A673 (cell line): ENCODE measurements around the gene FBXL22. TPM values are rescaled to one million over a fixed set of nuclear protein-coding genes. Genes with fewer than 3 reads are reported as not detected.

Source experiments
- BruUV-seq: library from RNA; stranded (reverse); fragments of 400-500 nt; replicated peaks from 2 replicates; lab custom pipeline; 2021; lab: Mats Ljungman, UMichigan
- CTCF ChIA-PET: fragments of 300-600 bp; sonication (Branson Sonifier 250); formaldehyde crosslinking; loops from one replicate; lab custom pipeline; 2022; ENCODE audit warnings: antibody characterized with exemption; lab: Charles Lee
- POLR2A ChIA-PET: fragments of 300-600 bp; sonication (Branson Sonifier 250); formaldehyde crosslinking; loops from one replicate; lab custom pipeline; 2022; ENCODE audit warnings: antibody characterized with exemption; ENCODE audit not compliant: low non-redundant PET; lab: Charles Lee
- DNase-seq: peaks from one replicate; pipeline ENCODE4 v3.0.0-alpha.2; 2015; ENCODE audit warnings: low spot score
- H3K27ac ChIP-seq: fragments of 200-600 bp; sonication (generic); 2 replicates; pipeline ENCODE4 v1.5.1; 2016; ENCODE audit warnings: mixed run types, low read depth, mild to moderate bottlenecking, mixed read lengths, antibody characterized with exemption, low read length; ENCODE audit not compliant: poor library complexity, severe bottlenecking
- H3K27me3 ChIP-seq: fragments of 200-600 bp; sonication (generic); replicated peaks from 2 replicates; pipeline ENCODE4 v1.6.1; 2017; ENCODE audit warnings: mixed run types, low read depth, mild to moderate bottlenecking, mixed read lengths, antibody characterized with exemption, low read length; ENCODE audit not compliant: insufficient read depth, poor library complexity
- H3K36me3 ChIP-seq: fragments of 200-600 bp; sonication (generic); 2 replicates; pipeline ENCODE4 v1.6.1; 2016; ENCODE audit warnings: mixed run types, mild to moderate bottlenecking, mixed read lengths, antibody characterized with exemption, low read length; ENCODE audit not compliant: insufficient read depth, poor library complexity, severe bottlenecking
- H3K4me1 ChIP-seq: fragments of 200-600 bp; sonication (generic); 2 replicates; pipeline ENCODE4 v1.6.1; 2017; ENCODE audit warnings: mixed run types, mild to moderate bottlenecking, mixed read lengths, antibody characterized with exemption, low read length; ENCODE audit not compliant: insufficient read depth, poor library complexity, severe bottlenecking
- H3K4me3 ChIP-seq: fragments of 200-600 bp; sonication (generic); 2 replicates; pipeline ENCODE4 v1.5.1; 2016; ENCODE audit warnings: low read depth, mixed run types, mild to moderate bottlenecking, mixed read lengths, low read length; ENCODE audit not compliant: poor library complexity, severe bottlenecking
- H3K9me3 ChIP-seq: fragments of 200-600 bp; sonication (generic); 2 replicates; pipeline ENCODE4 v1.6.1; 2016; ENCODE audit warnings: mixed run types, low read depth, mild to moderate bottlenecking, mixed read lengths, antibody characterized with exemption, low read length; ENCODE audit not compliant: poor library complexity, severe bottlenecking
- CTCF ChIP-seq: fragments of 300-800, 200-600 bp; sonication (generic); conservative IDR thresholded peaks from 2 replicates; pipeline ENCODE4 v1.5.1; 2017; ENCODE audit warnings: low read depth, mild to moderate bottlenecking, antibody characterized with exemption, low read length, moderate library complexity, mixed read lengths
- EZH2 ChIP-seq: fragments of 200-600 bp; sonication (generic); IDR thresholded peaks from 2 replicates; pipeline ENCODE4 v1.6.1; 2017; ENCODE audit warnings: borderline replicate concordance, low read depth, mild to moderate bottlenecking, mixed read lengths, antibody characterized with exemption, low read length; ENCODE audit not compliant: poor library complexity, severe bottlenecking
- intact Hi-C: fragments of 100-400 bp; cut with micrococcal nuclease; formaldehyde crosslinking; loops from one replicate; pipeline ENCODE4 v1.10.0; 2022; ENCODE audit not compliant: unreplicated experiment
- total RNA-seq: library from RNA; stranded (reverse); gene quantifications from 2 replicates; pipeline ENCODE4 v1.2.3, GENCODE V29; 2021

Gene FBXL22
- total RNA-seq, 1 experiment from 2014 or later, result 0.52 TPM

GRCh38 chr15:63598473-63599400, 1.6 kb downstream of the FBXL22 start:
- H3K36me3 ChIP-seq, result peaks cover 4% of the 10 kb centered on the region
- H3K9me3 ChIP-seq, result no peaks in the 10 kb centered on the region
- BruUV-seq, result no TSS peak
- ChIA-PET POLR2A (no interaction called here), CTCF (interaction anchor here (0.8 to 1.9 kb wide), 3 partner anchors 12 to 308 kb away, joined by 3 to 8 read pairs (median 3); no protein-coding TSS in a partner anchor)
- TF ChIP-seq CTCF, result no peak
- no peak for TF ChIP-seq EZH2
- H3K4me1 ChIP-seq, result peaks cover 17% of the 10 kb centered on the region
- H3K4me3 ChIP-seq, result no peak overlapping the region
- DNase-seq, result no peak
- no peak overlapping the region for H3K27ac ChIP-seq
- intact Hi-C loops, result loop anchor here (5.0 kb wide), 1 partner anchor 111 kb away; no protein-coding TSS in a partner anchor
- no peaks in the 10 kb centered on the region for H3K27me3 ChIP-seq

- H3K36me3 ChIP-seq, result no peaks in the 10 kb centered on the region
- H3K9me3 ChIP-seq, result no peaks in the 10 kb centered on the region
- peaks cover 17% of the 10 kb centered on the region for H3K4me1 ChIP-seq
- peak overlapping the region; percentile 77 for H3K4me3 ChIP-seq
- POLR2A ChIA-PET, result interaction anchor here (0.6 kb wide), 1 partner anchor 124 kb away, joined by 4 read pairs; no protein-coding TSS in a partner anchor
- H3K27me3 ChIP-seq, result no peaks in the 10 kb centered on the region
- peak overlapping the region; percentile 80 for H3K27ac ChIP-seq
- no TSS peak for BruUV-seq
- peak; percentile 68 for DNase-seq
- intact Hi-C loops, result loop anchor here (5.0 kb wide), 1 partner anchor 112 kb away; no protein-coding TSS in a partner anchor
- TF ChIP-seq EZH2, result no peak
- TF ChIP-seq CTCF, result peak; percentile 70
- CTCF ChIA-PET, result interaction anchor here (0.6 to 1.9 kb wide), 5 partner anchors 11 to 308 kb away, joined by 3 to 8 read pairs (median 3); no protein-coding TSS in a partner anchor
Measured at GRCh38 chr15:63599401-63600000, 2.3 kb downstream of the FBXL22 start.

- TF ChIP-seq CTCF (no peak), EZH2 (no peak)
- H3K36me3 ChIP-seq, result no peaks in the 10 kb centered on the region
- peak; percentile 50 for DNase-seq
- no peaks in the 10 kb centered on the region for H3K27me3 ChIP-seq
- intact Hi-C loops, result loop anchor here (5.0 to 10.0 kb wide), 2 partner anchors 98 to 315 kb away; partner anchors contain the start of gene USP3
- no peaks in the 10 kb centered on the region for H3K9me3 ChIP-seq
- BruUV-seq, result TSS peak; percentile 35
- POLR2A ChIA-PET, result interaction anchor here (0.6 kb wide), 1 partner anchor 125 kb away, joined by 4 read pairs; no protein-coding TSS in a partner anchor
- H3K27ac ChIP-seq, result peak overlapping the region; percentile 80
- H3K4me3 ChIP-seq, result peak overlapping the region; percentile 77
- CTCF ChIA-PET, result interaction anchor here (0.6 to 1.9 kb wide), 4 partner anchors 113 to 134 kb away, joined by 3 to 8 read pairs (median 4); no protein-coding TSS in a partner anchor
- peaks cover 17% of the 10 kb centered on the region for H3K4me1 ChIP-seq
Measured at GRCh38 chr15:63600001-63600615, 2.9 kb downstream of the FBXL22 start.
